NCI-H187 treated with DMSO at 0.1 percent for 48 hours (cell line): ENCODE measurements around the gene MGRN1.

Experiments
- DNase-seq: peaks from one replicate; lab custom pipeline; 2025; lab: John Stamatoyannopoulos, UW

MGRN1 gene

GRCh38 chr16:4654011-4654963, 29.7 kb downstream of the MGRN1 start:
- DNase-seq = no peak

- DNase-seq = no peak
Measured at GRCh38 chr16:4654964-4655590, 30.5 kb downstream of the MGRN1 start.

DNA sequence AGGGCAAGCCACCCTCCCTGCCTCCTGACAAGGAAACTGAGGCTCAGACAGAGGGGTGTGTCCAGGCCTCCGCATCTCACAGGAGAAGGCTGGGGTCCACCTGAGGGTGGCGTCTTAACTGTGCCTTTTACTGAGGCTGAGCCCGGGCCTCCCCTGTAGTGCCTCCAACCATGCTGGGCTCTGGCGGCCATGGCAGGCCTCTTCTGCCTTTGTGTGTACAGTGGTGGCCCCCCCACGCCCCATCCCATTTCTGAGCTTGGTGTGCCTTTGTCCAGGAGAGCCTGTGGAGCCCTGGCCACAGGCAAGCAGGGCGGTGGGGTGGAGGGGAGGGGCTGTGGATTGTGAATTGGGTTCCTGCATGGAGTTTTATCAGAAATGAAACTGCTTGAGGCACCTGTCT, 31.2 kb downstream of the MGRN1 start:
- DNase-seq = no peak

- DNase-seq = no peak
Measured at GRCh38 chr16:4656221-4656620, 31.6 kb downstream of the MGRN1 start.

- no peak for DNase-seq
Measured at GRCh38 chr16:4656695-4657686, 32.4 kb downstream of the MGRN1 start.

DNA sequence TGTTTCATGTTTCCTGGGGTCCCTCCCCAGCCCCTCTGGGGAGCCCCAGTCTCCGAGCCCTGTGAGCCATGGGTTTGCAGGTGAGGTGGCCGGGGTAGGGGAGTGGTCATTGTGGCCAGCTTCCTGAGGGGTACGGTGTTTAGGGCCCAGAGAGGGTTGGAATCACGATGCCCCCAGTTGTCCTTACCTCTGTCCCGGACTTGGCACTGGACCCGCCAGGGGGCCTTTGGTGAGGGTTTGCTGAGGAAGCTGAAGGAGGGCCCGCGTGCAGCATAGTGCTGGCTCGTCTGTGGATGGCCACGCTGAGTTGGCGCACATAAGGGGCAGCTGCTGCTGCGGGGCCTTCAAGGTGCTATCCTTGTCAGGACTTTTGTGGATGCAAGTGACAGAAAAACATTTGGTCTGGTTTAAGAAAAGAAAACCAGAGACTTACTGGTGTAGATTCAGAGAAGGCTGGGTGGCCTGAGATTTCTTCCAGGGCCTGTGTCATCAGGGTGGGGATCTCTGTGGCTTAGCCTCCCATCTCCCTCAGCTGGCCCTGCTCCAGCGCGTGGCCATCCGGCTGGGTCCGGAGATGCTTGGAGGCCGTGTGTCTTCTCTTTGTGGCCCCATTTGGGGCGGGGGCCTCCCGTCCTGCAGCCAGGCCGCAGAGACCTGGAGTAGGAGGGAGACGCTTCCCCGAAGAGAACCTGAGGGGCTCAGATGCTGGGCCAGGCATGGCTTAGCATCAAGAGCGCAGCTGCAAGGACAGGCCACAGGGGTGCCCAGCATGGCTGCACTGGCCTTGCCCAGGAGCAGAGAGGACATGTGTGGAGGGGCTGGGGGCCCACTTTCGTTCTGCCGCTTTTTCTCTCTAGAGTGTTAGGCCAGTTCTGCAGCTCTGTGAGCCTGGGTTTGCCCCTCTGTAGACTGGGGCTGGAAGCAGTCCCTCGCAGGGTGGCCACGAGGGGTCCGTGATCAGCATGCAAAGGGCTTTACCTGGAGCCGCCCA, 35.0 kb downstream of the MGRN1 start:
- no peak for DNase-seq

DNA sequence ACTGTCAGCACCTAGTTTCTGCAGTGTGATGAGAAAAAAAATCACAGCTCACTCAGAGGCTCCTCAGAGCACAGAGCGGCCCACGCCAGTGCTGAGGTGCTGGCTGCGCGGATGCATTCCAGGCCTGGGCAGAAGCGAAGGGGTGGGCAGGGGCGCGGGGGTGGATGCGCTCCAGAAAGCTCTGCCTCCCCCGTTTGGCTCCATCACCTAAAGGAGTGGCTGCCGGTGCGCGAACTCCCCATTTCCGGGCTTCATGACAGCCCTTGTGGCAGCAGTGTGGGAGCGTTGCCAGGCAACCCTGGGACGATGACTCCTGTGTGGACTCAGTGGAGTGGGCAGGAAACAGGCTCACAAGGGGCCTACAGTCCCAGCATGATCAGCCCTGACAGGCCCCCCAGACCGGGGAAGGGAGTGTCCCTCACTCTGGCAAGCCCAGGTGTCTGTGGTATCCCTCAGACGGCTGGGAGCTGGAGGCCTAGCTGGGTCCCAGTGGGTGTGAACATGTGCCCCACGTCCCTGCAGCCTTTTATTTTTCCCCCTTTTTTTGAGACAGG, 35.9 kb downstream of the MGRN1 start:
- DNase-seq = no peak

- DNase-seq = no peak
Measured at GRCh38 chr16:4661661-4662060, 37.0 kb downstream of the MGRN1 start.

DNA sequence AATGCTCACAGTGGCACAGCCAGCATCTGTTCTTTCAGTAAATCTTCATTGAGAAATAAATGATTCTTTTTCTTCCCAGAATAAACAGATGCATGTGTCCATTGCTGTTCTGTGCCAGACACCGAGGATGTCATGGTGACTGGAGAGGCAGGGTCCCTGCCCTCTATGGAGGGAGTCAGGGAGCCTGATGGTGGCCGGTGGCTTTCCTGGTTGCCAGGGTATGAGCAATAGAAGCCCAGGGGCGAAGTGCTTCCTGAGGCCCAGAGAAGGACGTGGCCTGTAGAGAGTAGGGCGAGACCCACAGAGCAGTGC, 38.8 kb downstream of the MGRN1 start:
- no peak for DNase-seq

DNA sequence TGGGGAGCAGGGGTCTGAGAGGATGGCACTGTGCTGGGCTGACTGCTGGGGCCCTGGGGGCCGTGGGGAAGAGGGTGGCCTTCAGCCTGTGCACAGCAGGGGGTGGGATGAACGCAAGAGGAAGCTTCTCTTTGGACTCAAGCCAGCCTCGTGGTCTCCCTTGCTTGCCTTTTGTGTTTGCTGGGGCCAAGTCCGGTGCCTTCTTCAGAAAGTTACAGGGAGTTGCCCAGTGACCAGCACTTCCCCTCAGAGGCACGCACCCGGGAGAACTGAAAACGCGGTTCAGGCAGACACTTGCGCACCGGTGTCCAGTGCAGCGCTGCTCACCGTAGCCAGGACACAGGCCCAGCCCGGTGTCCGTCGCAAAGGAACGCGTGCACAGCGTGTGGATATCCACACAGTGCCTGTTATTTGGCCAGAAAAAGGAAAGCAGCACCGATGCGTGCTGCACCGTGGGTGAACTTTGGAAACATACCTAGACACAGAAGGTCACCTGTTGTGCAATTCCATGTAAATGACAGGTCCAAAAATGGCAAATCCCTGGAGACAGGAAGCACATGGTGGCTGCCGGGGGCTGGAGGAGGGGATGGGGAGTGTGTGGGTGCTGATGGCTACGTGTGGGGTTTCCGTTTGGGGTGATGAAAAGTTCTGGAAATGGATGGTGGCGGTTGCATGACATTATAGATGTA, 39.3 kb downstream of the MGRN1 start:
- DNase-seq = no peak

- DNase-seq = no peak
Measured at GRCh38 chr16:4664538-4665418, 40.2 kb downstream of the MGRN1 start.

GRCh38 chr16:4666537-4667202, 42.0 kb downstream of the MGRN1 start:
- DNase-seq = no peak

DNA sequence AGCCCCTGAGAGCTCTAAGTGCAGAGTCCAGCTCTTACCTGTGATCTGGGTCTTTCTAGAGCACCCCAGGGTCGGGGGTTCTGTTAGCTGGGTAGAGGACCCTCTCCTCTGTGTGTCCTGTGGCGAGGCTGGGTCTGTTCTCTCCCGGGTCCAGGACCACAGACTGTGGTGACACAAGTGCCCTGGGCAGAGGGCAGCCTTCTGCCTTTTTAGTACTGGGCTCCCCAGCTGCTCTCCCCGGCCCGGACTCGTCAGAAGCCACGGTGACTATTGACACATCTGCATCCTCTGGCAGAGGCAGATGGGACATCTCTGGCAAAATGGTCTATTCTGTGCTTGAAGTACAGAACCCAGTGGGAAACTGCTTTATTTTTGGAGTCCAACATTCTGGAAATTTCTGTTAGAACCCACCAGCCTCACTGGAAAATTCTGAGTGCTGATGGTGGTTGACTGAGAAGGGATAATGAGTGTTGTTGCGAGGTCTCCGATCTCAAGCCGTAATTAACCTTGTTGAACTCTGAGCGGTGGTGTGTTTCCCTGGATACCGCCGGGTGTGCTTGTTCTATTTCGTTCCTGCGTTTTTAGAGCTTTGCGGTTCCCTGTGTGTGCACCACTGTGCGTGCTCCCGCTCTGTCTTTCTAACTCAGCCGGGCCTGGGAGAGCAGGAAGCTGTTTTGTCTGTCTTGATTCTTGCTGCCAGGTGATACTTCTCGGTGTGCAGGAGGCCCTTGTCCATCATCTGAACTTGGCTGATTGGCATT, 42.8 kb downstream of the MGRN1 start:
- no peak for DNase-seq

- DNase-seq = no peak
Measured at GRCh38 chr16:4668313-4668960, 43.8 kb downstream of the MGRN1 start.

- DNase-seq = no peak
Measured at GRCh38 chr16:4673387-4674046, 48.9 kb downstream of the MGRN1 start.

DNA sequence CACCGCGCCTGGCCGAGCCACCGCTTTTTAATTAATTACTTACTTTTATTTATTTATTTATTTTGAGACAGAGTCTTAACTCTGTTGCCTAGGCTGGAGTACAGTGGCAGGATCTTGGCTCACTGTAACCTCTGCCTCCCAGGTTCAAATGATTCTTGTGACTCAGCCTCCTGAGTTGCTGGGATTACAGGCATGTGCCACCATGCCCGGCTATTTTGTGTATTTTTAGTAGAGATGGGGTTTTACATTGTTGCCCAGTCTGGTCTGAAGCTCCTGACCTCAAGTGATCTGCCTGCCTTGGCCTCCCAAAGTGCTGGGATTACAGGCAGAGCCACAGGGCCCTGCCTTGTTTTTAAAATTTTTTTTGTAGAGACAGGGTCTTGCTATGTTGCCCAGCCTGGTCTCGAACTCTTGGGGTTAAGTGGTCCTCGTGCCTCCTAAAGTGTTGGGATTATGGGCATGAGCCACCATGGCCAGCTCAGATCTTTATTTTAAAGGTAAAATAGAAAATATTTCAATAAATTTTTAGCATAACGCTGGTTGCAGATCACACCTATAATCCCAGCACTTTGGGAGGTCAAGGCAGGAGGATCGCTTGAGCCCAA, 50.4 kb downstream of the MGRN1 start:
- DNase-seq = no peak
